HG03565 (cell line): ENCODE measurements around the gene SCNN1B.
"Not testable (repeated sequence)": the region's sequence is repeated elsewhere in the genome, so short reads cannot be mapped to it uniquely, and the experiment has no call there.

Experiments used
- ATAC-seq: cut with Tn5 transposase; IDR thresholded peaks from one replicate; pipeline ENCODE4 v1.9.1; 2021; ENCODE audit warnings: mild to moderate bottlenecking, moderate library complexity; ENCODE audit not compliant: unreplicated experiment

Gene SCNN1B

DNA sequence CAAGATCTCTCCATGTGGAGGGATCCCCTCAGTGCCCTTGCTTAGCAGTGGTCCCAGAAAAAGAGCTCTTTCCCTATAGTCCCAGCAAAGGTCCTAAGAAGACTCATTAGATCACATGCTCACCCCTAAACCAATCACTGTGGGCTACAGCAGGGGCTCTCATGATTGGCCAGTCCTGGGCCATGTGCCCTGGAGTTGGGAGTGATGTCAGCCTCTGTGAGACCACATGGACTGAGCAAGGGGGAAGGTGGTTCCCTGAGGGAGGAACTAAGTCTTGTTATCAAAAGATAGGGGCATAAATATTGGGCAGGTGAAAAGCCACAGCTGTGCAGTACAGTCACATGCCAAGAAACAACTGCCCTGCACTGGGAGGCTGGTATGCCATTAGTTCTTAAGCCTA, 51.3 kb downstream of the SCNN1B start:
- no peak for ATAC-seq

DNA sequence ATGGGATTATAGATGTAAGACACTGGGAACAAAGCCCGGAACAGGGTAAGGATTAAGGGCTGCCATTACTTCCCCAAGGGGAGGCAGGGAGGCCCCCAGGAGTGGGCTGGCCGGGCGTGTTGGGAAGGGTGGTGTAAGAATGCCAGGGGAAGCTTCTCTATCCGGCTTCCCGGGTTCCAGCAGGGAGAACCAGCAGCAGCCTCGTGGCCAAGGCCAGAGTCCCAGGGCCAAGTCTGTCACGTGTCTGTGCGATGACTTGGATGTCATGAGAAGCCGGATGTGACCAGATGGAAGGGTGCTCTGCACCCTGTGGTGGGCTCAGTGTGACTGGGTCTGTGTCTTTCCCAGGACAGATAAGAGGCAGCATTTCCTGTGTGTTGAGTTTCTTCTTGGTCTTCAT, 52.1 kb downstream of the SCNN1B start:
- no peak for ATAC-seq

DNA sequence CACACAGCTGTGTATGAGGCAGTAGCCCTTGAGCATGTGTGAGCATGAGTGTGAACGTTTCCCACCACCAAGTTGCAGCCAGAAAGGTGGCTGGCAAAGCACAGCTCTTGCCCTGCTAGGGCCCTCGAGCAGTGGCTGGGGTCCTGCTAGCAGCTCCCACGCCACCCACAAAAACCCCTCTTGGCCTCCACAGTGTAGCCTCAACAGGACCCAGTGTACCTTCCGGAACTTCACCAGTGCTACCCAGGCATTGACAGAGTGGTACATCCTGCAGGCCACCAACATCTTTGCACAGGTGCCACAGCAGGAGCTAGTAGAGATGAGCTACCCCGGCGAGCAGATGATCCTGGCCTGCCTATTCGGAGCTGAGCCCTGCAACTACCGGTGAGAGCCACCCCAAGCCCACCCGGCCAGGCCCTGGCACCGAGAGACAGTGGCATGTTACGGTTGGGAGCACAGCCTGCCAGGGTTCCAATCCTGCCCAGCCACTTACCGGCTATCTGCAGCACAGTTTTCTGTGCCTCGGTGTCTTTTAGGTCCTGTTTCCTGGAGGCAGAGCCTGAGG, 53.1 kb downstream of the SCNN1B start:
- no peak for ATAC-seq

DNA sequence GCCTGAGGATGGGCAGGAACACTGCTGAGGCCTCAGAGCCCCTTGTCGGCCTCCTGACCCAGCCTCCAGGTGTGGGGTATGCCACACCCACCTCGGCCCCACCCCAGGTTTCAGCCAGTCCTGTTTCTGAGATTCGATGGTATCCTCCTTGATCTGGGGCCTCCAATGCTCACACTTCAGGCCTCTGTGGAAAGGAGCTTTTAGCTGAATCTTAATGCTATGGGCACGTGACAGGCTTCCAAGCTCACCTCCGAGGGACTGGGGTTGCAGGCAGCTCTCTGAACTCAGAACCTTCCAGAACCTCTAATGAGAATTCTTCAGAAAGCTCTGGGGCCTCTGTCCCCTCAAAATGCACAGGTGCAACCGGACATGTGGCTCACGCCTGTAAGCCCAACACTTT, 54.8 kb downstream of the SCNN1B start:
- ATAC-seq: no peak

DNA sequence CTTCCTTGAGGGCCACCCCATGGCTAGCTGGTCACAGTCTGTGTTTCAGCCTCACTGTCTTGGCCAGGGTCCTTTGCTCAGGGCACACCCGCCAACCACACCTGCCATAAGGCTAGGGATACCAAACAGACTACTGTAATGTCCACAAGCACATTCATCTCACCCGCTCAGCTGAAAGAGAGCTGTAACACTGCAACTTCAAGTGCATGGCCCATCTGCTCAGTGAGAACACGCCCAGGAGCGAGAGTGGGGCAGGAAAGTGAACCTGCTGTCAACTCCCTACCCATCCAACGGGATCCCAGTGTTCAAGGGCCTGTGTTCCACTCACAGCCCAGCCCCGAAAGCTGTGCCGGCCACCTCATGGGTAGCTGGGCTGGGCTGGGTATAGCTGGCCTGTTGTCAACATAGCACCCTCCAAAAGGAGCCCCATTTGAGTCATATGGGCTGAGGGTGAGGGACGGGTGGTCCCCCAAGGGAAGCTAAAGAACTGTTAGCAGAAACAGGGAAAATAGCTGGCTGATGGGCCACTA, 55.7 kb downstream of the SCNN1B start:
- no peak for ATAC-seq

DNA sequence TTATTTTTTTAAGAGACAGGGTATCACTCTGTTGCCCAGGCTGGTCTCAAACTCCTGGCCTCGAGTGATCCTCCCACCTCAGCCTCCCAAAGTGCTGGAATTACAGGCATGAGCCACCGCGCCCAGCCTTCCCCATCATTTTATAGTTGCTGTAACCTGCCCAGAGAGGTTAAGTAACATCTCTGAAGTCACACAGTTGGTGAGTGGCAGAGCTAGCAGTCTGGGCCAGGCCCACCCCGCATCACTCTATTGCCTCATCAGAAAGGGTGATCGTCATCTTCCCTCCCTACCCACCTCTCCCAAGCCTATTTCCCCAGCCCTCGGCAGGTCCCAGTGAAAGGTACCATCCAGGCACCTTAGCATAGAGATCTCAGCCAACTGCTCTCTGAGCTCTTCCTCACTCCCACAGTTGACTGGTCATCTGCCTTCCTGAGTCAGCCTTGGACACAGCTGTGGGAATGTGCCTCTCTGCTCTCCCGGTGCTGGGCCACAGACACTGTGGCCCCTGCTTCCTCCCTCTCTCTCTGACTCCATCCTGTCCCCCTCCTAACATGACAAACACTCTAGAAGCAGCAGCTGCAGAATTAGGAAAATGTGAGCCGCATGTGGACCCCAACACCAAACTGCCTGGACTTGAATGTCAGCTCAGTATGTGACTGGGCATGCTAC, 57.1 kb downstream of the SCNN1B start:
- no peak for ATAC-seq

DNA sequence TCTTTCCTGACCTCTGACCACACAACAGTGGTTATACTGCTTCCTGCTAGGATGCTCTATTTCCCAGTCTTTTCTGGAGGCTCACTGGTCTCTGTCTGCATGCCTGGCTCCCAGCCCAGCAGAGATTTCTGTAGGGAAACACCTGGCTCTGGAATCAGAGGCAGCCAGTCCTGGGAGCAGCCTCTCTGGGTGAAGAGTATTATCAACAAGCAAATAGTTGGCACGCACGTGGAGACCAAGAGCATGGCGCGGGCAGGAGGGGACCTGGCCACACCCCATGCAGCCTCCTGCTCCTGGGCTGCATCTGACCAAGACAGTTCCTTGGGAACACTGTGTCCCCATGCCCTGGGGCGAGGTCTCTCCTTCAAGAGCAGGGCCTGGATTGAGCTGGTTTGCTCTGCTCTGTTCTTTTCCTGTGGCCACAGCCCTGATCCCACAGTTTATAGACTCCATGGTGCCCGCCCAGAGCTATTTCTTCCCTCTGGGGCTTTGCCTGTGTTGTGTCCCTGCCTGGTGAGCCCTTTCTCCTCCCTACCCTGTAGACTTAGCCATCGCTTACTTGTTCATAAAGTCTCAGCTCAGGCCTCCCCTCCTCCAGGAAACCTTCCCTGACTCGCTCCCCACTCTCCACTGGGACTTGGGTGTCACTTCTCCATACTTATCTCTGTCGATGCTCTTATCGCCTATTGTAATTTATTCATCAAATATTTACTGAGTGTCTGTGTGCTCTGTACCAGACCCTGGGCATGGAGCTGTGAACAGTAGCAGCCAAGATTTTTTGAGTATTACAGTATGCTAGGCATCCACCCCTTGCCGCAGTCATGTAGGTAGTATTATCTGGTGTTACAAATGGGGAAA, 60.6 kb downstream of the SCNN1B start:
- ATAC-seq: no peak

DNA sequence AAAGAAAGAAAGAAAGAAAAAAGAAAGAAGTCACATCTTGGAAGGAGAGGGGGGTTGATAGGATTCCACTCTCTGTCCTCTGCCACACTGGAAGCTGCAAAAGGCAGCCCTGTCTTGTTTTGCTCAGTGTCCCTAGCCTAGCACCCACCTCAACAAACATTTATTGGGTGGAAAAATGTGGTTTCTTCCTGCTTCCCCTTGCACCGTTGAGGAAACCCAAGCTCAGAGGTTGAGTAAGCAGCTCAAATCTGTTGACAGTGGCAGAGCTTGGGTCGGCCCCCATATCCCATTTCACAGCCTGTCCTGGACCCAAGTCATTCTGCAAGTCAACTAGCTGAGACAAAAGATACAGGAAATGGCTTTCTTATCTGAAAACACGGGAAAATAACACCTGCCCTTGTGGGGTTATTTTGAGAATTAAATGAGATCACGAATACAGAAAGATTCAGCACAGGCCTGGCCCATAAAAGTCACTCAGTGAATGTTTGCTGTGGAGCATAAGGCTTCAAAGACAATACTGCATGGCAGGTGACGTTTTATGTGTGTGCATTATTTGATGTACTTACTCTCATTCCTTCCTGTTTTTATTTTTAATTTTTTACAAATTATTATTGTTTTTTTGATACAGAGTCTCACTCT, 63.6 kb downstream of the SCNN1B start:
- no peak for ATAC-seq

DNA sequence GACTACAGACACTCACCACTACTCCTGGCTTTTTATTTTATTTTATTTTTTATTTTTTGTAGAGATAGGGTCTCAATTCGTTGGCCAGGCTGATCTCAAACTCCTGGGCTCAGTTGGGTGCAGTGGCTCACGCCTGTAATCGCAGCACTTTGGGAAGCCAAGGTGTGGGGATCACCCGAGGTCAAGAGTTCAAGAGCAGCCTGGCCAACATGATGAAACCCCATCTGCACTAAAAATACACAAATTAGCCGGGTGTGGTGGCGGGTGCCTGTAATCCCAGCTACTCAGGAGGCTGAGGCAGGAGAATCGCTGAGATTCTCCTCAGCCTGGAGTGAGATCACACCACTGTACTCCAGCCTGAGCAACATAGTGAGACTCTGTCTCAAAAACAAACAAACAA, 64.2 kb downstream of the SCNN1B start:
- ATAC-seq: not testable (repeated sequence)

DNA sequence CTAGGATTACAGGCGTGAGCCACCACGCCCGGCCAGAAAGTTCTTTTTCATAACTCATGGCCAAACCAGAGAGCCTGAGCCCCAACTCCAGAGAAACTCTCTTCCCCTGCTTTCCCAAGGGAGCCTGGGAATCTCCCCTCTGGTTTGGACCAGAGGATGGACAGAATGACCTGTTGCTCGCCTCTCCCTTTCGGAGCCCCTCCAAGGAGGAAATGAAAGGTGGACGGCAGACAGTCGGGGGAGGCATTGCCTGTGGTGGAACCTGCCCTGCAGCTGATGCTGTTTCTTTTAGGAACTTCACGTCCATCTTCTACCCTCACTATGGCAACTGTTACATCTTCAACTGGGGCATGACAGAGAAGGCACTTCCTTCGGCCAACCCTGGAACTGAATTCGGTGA, 65.5 kb downstream of the SCNN1B start:
- no peak for ATAC-seq

DNA sequence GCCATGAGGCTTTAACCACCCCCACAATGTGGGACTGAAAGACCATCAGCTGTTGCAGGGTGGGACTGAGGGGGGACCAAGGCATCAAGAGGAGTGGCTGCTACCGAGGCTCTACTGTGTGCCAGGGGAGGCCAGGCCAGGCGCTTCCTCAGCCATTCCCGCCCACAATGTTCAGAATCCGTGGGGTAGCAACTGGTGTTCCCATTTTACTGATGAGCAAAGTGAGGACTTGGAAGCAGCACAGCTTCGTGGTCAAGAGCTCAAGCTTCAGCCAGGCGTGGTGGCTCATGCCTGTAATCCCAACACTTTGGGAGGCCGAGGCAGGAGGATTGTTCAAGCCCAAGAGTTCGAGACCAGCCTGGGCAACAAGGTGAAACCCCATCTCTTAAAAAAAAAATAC, 65.9 kb downstream of the SCNN1B start:
- ATAC-seq: no peak

DNA sequence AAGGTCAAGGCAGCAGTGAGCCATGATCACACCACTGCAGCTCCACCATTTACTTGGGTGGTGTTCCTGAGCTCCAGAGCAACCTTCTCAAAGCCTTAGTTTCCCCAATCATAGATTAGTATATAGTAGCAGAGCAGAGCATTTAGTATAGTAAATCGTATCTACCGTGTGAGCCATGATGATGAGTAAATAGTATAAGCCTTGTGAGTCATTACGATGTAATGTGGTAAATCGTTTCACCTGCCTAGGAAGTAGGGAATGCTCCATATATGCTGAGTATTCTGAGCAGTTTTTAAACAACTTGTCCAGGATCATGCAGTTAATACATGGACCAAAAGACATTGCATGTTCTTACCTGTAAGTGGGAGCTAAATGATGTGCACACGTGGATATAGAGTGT, 66.4 kb downstream of the SCNN1B start:
- ATAC-seq: no peak

DNA sequence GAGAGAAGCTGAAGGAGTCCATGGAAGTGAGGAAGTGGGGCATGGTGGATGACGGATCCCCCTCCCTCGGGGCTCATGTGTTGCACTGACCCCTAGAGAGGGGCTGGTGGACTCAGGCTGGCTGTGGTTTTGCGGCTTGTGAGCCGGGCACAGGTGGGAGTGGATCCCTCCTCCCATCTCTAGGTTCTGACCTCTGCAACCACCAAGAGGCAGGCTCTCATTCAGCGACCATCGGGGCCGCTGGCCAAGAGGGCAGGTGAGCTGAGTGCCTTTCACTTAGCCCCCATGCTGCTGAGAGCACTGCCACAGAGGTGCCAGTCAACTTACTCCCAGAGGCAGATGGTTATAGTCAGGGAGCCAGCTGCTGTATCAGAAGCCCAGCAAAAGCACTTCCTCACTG, 67.3 kb downstream of the SCNN1B start:
- no peak for ATAC-seq

DNA sequence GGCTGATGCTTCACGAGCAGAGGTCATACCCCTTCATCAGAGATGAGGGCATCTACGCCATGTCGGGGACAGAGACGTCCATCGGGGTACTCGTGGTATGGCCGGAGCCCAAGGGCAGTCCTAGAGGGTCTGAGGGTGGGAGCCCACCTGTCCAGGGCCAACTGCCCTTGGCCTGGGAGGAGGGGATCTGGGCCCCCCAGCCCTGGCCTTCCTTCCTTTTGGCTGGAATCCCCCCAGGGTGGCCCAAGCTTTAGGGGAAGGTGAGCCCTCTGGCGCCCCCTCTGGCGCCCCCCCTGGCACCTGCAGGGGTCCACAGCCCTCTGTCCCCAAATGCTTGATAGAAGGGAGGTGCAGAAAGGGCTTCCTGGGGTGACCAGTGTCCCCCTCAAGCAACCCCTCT, 69.3 kb downstream of the SCNN1B start:
- no peak for ATAC-seq

DNA sequence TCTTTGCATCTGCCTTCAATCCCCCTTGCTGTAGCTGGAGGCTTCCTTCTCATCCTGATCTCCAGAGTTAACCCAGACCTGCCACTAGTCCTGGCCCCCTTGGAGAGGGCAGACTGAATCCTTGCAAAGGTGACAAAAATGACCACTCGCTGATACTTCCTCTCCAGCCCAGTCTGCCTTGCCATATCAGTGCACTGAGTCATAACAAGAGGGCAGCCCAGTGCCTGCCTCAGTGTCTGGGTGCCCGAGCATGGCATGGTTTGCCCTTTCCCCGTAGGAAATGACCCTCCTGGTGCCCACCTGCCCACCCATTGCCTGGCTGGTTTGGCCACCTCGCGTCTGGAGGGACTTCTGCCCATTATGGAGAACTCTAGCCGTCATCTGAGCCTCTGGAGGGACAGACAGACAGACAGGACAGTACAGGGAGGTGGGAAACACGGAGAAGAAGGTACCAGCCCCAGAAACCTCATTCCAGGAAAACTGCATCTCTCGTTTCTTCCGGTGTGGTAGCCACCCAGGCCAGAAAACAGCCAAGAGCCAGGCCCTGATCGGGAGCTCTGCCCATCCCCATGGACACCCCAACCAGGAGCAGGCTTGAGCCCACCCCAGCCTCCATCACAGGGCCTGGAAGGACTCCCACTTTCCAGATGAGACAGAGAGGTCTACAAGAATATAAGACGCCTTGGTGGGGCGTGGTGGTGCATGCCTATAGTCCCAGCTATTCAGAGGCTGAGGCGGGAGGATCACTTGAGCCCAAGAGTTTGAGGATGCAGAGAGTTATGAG, 71.5 kb downstream of the SCNN1B start:
- ATAC-seq: no peak

DNA sequence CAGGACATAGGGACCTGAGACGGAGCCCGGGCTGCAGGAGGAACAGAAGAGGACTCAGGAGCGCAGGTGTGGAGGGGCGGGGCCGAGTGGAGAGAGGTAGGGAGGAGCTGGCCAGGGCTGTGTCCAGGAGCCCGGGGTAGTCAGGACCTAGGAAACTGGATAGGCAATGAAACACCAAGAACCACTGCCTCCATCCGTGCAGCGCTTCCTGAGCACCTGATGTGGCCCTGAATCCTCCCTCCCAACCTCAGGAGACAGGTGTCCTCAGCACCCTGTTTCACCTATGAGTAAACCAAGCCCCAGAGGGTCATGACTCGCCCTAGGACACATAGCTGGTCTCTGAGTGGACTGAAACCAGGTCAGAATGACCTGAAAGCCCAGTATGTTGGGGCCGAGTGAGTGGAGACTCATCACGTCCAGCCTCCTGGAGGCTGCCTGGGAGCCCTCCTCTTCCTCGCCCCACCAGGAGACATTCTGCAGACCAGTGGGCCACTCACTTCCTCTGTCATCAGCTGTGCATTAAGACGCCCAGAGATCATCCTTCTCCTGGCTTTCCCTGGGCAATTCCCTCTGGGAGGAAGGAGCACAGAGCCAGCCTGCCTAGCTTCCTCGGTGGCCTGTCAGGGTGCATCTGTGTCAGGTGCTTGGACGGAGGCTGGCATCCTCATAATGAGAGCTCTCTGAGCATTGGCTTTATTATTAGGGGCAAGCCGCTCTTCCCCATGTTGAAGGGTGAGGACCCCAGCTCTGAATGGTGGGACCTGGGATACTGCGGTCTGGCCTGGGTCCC, 72.8 kb downstream of the SCNN1B start:
- no peak for ATAC-seq

DNA sequence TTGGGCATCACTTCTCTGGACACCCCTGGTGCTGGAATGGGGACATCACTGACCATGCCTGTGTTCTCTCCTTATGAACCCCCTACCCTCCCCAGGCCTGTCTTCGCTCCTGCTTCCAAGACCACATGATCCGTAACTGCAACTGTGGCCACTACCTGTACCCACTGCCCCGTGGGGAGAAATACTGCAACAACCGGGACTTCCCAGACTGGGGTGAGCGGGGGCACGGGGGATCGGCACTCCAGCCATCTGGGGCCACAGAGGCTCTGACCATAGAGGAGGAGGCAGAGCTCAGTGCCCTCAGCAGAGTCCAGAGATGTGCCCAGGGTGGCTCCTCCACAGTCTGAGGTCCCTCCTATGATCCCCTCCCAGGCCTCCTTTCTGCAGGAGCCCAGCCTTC, 73.5 kb downstream of the SCNN1B start:
- no peak for ATAC-seq

DNA sequence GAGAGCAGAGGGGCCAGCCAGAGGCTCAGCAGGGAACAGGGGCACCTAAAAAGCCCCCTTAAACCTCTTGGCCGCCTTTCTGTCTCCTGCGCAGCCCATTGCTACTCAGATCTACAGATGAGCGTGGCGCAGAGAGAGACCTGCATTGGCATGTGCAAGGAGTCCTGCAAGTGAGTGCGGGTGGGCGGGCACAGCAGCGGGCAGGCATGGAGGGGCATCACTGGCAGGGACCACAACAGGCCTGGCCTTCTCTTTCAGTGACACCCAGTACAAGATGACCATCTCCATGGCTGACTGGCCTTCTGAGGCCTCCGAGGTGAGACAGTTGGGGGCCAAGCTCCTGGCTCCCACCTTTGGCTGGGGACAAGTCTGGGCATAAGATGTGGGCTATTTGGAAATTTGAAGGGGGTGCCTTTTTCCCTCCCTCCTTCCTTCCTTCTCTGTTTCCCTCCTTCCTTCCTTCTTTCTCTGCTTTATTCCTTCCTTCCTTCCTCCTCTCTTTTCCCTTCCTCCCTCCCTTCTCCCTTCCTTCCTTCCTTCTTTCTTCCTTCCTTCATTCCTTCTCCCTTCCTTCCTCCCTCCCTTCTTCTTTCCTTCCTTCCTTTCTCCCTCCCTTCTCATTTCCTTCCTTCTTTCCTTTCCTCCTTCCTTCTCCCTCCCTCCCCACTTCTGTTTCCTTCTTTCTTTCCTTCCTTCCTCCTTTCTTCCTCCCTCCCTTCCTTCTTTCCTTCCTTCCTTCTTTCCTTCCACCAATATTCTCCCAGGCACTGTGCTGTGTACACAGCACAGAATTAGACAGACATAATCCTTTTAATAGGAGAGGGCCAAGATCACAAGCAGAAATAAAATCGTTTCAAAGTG, 75.2 kb downstream of the SCNN1B start:
- no peak for ATAC-seq

DNA sequence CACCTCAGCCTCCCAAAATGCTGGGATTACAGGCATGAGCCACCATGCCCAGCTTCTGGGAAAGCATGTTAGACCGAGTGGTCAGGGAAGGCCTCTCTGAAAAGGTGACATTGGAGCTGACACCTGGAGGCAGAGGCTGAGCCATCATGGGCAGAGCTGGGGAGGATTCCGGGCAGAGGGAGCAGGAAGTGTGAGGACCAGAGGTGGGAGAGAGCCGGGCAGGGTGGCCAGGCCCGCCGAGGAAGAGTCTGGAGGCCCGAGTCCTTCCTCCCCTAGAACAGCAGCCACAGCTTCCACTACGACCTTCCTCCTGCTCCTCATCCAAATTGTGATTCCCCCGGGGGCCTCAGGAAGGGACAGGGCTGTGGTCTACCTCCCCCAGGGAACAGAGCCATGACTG, 76.2 kb downstream of the SCNN1B start:
- ATAC-seq: no peak
